Embryonic facial prominence (tissue), 1 donor: ENCODE results near the gene LTBP1.
A peak's percentile ranks its signal among the peaks of the same experiment; 100 is the strongest.

Experiments used
- DNase-seq: peaks from one replicate; pipeline ENCODE4 v3.0.0-alpha.2; 2016; ENCODE audit errors: extremely low spot score

Gene LTBP1

DNA sequence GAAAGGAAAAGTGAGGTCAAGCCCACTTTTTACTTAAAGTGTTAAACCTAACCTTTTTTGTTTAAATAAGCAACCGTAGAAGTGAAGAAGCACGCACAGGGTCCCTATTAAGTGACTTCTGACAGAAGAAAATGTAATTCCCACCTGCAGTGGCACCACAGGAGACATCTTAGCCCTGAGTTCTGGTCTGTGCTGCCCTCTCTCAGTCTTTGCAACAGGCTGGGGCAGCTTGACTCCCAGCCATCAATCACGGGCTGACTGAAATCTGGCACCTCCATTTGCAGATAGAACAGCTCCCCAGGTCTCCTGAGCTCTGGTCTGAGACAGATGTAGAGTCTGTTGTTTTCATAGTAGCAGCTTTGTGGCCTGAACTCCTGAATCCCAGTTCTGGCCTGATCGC is 170.0 kb downstream of the LTBP1 start:
- DNase-seq: no peak

GRCh38 chr2:33118651-33119050 is 171.9 kb downstream of the LTBP1 start:
- DNase-seq: no peak

GRCh38 chr2:33121416-33121815 is 174.7 kb downstream of the LTBP1 start:
- DNase-seq: no peak

DNA sequence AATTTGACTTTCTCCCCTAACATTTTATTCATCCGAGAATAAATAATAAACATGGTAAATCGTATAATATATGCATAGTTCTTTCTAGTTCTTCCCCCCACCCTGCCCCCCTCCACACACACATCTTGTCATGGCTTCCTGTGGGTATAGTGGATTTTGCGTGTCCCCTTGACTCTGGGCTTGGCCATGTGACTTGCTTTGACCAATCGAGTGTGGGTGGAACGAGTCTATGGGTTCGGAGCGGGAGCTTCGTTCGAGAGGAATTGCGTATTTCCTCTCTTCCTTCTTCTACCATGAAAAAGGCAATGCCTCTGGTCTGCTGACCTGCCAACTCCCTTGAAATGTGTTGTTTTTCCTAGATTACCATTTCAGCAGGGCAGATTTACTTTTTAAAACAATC is 175.2 kb downstream of the LTBP1 start:
- DNase-seq: no peak

DNA sequence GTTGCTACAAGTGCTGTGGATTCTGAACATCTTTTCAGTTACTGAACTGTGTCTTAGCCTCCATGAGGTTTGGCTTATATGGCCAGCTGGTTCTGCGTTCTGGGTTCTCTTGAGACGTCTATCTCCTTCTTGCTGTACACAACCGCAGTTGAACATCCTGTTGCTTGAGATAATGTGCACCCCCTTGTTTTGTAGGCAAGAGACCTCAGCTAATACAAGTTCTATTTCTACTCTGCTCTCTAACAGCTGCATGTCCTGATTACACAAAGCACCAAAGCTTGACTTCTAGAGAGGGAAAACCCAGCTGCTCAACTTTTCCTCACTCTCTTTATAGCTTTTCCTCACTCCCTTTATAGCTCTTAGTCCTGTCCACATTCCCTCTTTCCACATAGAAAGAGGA is 176.0 kb downstream of the LTBP1 start:
- DNase-seq: no peak

DNA sequence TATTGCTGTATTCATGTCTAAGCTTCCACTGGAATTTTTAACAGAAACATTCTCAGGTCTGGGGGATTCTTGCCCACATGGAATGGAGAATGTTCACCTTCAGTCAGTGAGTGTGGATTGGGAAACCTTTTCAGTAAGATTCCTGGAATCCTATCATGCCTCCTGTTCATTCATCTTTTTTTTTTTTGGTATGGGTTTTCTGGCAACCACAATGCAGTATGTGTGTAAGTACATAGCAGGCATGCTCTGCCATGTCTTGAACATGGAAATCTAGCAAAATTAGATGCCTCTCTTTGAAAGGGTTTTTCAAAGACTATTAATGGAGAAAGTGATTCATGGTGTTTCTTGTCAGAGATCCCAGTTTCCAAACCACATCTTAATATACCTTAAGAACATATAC is 176.5 kb downstream of the LTBP1 start:
- DNase-seq: no peak

- no peak for DNase-seq
Observed at GRCh38 chr2:33126552-33126951, 179.8 kb downstream of the LTBP1 start.

DNA sequence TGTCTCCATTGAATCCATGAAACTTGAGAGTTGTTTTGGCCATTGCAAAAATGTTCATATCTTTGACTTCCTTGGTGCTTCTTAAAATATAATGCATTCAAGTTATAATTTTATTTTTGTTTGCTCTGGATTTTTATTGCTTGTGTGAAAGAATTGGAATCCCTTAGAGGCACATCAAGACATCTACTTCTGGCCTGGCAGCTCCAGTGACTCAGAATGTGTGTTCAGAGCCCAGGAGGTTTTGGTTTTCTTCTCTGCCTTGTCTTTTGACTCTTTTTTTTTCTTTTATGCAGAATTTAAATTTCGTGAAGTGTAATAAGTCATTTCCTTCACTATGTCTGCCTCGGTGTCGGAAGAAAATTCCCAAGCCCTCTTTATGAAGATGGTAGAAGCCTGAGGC is 180.2 kb downstream of the LTBP1 start:
- DNase-seq: no peak

GRCh38 chr2:33129263-33130053 is 182.7 kb downstream of the LTBP1 start:
- DNase-seq: no peak

- no peak for DNase-seq
Observed at GRCh38 chr2:33130054-33130447, 183.3 kb downstream of the LTBP1 start.

DNA sequence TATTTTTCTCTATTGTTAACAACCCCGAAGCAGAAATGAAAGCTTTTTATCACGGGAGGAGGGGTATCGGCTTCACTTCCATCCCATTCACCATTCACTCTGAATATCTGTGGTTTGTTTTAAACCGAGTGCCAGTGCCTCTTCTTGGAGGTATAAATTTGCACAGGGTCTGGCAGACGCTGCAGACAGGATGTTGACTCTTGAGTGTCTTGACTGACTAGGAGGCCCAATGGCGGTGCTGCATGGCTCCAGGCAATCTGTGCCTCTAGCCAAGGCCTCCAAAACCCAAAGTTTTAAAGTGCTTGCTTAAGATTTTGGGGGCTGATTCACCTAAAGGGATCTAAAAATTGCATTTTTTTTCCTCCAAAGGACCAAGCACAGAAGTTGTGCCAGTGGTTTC is 183.8 kb downstream of the LTBP1 start:
- DNase-seq: no peak

GRCh38 chr2:33131111-33131510 is 184.4 kb downstream of the LTBP1 start:
- no peak for DNase-seq

DNA sequence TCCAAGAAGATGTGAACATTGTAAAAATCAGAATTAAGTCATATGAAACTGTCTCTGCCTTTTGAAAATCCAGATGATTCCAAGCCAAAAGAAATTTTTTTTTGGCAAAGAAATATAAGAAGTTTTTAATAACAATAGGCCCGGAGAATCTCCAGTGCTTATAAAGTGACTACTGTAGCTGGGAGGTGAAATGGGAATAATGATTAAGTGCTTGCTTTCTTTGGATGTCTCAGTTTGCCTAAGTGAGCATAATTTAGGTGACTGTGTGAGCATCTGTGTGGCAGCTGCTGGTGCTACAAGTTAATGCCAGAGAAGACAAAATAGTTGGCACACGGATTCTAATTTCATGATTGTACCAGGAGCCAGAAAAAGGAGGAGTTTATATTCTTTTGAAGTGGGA is 185.0 kb downstream of the LTBP1 start:
- DNase-seq: no peak

- no peak for DNase-seq
Observed at GRCh38 chr2:33133454-33133952, 186.8 kb downstream of the LTBP1 start.

DNA sequence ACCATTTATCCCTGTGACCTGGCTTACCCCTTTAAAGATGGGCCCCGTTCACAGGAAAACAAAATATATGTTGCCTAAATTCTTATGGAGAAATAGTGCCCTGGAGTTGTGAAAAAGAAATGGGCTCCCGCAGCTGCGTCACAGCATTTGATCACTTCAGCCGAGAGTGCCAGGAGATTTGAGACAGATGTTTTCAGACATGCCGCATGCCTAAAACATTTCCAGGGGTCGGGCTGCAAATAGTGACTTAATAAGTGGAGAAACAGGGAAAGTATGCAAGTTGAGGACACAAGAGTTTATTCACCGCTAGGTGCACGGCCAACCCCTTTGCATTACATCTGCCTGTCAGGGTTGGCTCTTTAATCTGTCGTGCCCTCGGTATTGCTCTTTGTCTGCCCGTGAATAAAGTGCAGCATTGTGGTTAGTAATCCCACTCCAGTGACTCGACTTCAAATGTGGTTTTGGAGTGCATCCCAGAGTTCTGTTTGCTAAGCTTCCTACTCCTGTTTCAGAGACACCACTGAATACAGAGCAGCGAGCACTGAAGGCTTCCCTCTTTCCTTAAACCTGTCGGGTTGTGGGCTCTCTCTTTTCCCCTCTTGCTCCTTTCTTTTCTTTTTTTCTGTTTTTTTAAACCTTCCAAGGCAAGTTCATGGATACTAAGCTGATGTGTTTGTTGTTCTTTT is 187.5 kb downstream of the LTBP1 start:
- peak; percentile 89 for DNase-seq

DNA sequence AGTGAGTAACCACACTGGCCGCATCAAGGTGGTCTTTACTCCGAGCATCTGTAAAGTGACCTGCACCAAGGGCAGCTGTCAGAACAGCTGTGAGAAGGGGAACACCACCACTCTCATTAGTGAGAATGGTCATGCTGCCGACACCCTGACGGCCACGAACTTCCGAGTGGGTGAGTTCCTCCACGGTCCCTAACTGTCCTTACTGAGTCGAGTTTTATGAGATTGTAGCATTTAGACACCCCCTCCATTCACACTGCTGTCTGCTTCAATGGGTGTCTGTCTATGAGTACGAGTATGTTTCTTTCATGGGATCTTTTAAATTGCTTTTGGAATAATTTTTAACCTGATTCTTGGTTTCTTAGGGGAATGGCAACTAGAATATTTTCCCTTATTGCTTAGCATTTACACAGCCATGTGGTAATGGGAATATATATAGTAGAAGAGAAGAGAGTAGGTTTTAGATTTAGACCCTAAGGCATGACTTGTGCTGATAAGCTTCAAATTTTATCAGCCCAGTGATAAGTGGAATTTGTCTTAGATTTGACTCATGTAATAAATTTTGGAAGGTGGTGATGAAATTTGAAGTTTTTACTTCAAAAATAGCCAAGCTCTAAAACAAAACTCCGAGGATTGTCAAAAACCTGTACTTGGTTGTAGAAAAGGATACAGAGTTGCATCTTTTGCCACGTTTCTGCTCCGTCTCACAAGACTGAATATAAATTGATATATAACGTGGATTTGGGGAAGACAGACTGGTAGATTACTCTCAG is 188.2 kb downstream of the LTBP1 start:
- no peak for DNase-seq

DNA sequence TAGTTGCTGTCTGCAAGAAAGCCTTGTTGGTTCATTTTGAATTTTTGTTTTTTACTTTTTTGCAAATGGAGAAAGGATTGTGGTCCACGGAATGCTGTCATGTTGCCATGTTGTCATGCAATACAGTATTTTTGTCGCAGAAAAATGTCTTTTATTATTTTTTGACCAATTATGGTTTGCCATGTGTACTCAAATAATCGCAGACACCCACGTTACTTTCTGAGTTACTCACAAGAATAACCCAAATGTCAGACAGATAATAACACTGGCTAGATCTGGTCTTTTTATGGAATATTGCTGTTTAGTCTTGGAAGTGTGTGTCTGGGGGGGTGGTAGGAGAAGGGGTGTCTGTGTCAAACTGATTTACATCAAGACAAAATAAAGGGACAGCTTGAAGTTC is 188.9 kb downstream of the LTBP1 start:
- no peak for DNase-seq

- no peak for DNase-seq
Observed at GRCh38 chr2:33136056-33136455, 189.3 kb downstream of the LTBP1 start.

DNA sequence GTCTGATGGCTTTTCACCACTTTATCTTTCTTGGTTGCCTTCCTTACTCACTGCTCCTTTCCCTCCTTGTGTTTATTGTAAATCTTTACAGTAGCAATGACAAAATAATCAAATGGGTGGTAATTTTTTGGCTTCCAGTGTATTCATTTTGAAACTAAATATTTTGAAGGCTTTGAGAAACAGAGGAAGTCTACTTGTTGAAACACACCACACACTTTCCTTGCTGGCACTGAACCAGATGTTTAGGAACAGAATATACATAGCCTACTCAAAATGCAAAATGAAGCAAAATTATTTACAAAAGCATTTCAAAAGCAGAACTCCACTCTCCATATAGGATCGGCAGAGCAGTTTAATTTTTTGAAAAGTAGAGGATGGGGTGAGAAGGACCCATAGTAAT is 189.8 kb downstream of the LTBP1 start:
- DNase-seq: no peak

DNA sequence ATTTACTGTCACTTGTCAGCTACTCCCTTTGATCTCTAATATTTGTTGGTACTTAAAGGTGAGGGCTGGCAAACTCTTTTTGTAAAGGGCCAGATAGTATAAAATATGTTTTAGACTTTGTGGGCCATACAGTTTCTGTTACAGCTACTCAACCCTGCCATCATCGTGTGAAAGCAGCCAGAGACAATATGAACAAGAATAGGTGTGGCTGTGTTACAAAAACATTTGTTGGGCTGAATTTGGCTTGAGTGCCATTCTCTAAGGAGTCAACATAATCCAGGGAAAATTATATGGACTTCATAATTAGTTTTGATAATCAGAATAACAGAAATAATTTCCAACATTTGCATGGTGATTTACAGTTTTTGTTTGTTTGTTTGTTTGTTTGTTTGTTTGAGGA is 190.6 kb downstream of the LTBP1 start:
- no peak for DNase-seq

- no peak for DNase-seq
Observed at GRCh38 chr2:33139949-33140348, 193.2 kb downstream of the LTBP1 start.

DNA sequence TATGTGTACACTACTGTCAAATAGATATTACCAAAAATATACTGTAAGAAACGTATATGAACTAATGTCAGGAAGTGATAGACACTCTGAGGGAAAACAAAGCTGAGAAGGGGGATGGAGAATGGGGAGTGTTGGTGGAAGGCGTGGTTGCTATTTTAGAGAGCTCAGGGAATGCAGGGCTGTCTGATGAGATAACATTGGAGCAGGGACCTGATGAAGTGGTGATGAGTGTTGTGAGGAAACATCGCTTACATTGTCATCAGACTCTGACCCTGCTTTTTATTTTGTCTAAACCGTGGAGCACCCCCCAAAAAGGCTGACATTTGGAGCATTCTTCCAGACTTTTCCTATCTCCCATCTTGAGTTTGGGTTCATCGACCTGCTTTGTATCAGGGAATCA is 194.7 kb downstream of the LTBP1 start:
- DNase-seq: no peak

DNA sequence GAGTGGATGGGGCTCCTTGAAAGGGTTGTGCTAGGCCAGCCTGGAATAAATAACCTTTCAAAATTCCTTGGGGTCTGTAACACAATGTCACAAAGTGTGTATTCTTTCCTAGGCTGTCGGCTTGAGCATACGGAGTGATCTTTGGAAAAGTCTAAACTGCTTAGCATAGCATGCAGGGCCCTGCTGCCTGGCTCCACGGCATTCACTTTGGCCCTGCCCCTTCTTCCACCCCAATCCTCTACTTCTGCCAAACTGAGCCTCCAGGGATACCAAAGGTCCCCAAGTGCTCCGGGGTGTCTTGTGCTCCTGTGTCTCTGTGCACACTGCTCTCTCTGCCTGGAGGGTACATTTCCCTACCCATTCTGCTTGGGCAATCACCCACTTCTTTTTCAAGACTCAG is 196.1 kb downstream of the LTBP1 start:
- DNase-seq: no peak
